AG04450 (cell line): ENCODE results near the gene DLX4. TPM values are rescaled to one million over a fixed set of nuclear protein-coding genes. Genes with fewer than 3 reads are reported as not detected.

Experiments
- CTCF ChIA-PET: fragments of 300-600, 350-600 bp; formaldehyde crosslinking; extraction: SDS; loops from one replicate; lab custom pipeline; 2022; ENCODE audit warnings: antibody characterized with exemption, inconsistent platforms; lab: Charles Lee
- POLR2A ChIA-PET: fragments of 350-600 bp; formaldehyde crosslinking; extraction: SDS; loops from one replicate; lab custom pipeline; 2021; ENCODE audit warnings: antibody characterized with exemption, inconsistent platforms; lab: Yijun Ruan, JAX
- DNase-seq: peaks from one replicate; pipeline ENCODE4 v3.0.0-alpha.2; 2011; ENCODE audit warnings: low read depth, low spot score
- H3K27ac ChIP-seq: one replicate; pipeline ENCODE4 v1.5.1; 2012; ENCODE audit warnings: low read depth, low read length, control low read depth
- H3K27me3 ChIP-seq: one replicate; pipeline ENCODE4 v1.6.0; 2012; ENCODE audit warnings: low read length; ENCODE audit not compliant: control insufficient read depth, insufficient read depth
- H3K4me3 ChIP-seq: 2 replicates; pipeline ENCODE4 v1.5.1; 2011; ENCODE audit warnings: mild to moderate bottlenecking, low read depth, low read length, control low read depth
- H3K9me3 ChIP-seq: 2 replicates; pipeline ENCODE4 v1.5.1; 2012; ENCODE audit warnings: low read length; ENCODE audit not compliant: control insufficient read depth, insufficient read depth
- polyA plus RNA-seq: library from polyadenylated mRNA; depleted of rRNA; stranded (reverse); fragments of >200 nt; gene quantifications from 2 replicates; pipeline ENCODE4 v1.2.3, GENCODE V29; 2011
- TF ChIP-seq, protein P1 (sequence below): IDR thresholded peaks from 2 replicates; pipeline ENCODE4 v1.5.1; 2011; ENCODE audit warnings: low read depth, low read length, control low read depth, inconsistent platforms

The DLX4 gene
- polyA plus RNA-seq, 1 experiment, result 0.15 TPM

GRCh38 chr17:49966767-49967166 is 2.2 kb upstream of the DLX4 start:
- CTCF ChIA-PET, result interaction anchor here (2.0 kb wide), 1 partner anchor 29 kb away, joined by 4 read pairs; no protein-coding TSS in a partner anchor
- no peak for DNase-seq
- peaks cover 97% of the 10 kb centered on the region for H3K27me3 ChIP-seq
- TF ChIP-seq, protein P1, sequence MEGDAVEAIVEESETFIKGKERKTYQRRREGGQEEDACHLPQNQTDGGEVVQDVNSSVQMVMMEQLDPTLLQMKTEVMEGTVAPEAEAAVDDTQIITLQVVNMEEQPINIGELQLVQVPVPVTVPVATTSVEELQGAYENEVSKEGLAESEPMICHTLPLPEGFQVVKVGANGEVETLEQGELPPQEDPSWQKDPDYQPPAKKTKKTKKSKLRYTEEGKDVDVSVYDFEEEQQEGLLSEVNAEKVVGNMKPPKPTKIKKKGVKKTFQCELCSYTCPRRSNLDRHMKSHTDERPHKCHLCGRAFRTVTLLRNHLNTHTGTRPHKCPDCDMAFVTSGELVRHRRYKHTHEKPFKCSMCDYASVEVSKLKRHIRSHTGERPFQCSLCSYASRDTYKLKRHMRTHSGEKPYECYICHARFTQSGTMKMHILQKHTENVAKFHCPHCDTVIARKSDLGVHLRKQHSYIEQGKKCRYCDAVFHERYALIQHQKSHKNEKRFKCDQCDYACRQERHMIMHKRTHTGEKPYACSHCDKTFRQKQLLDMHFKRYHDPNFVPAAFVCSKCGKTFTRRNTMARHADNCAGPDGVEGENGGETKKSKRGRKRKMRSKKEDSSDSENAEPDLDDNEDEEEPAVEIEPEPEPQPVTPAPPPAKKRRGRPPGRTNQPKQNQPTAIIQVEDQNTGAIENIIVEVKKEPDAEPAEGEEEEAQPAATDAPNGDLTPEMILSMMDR, result no peak
- no peak overlapping the region for H3K4me3 ChIP-seq
- POLR2A ChIA-PET, result no interaction called here
- no peak overlapping the region for H3K27ac ChIP-seq
- peaks cover 13% of the 10 kb centered on the region; the same call in 1 of the 2 replicates for H3K9me3 ChIP-seq

- CTCF ChIA-PET, result interaction anchor here (2.0 kb wide), 1 partner anchor 29 kb away, joined by 4 read pairs; no protein-coding TSS in a partner anchor
- peaks cover 13% of the 10 kb centered on the region; the same call in 1 of the 2 replicates for H3K9me3 ChIP-seq
- H3K4me3 ChIP-seq, result no peak overlapping the region
- no peak overlapping the region for H3K27ac ChIP-seq
- DNase-seq, result no peak
- POLR2A ChIA-PET, result no interaction called here
- TF ChIP-seq, protein P1, result no peak
- peaks cover 99% of the 10 kb centered on the region for H3K27me3 ChIP-seq
Measured at GRCh38 chr17:49967205-49967604, 1.8 kb upstream of the DLX4 start.

DNA sequence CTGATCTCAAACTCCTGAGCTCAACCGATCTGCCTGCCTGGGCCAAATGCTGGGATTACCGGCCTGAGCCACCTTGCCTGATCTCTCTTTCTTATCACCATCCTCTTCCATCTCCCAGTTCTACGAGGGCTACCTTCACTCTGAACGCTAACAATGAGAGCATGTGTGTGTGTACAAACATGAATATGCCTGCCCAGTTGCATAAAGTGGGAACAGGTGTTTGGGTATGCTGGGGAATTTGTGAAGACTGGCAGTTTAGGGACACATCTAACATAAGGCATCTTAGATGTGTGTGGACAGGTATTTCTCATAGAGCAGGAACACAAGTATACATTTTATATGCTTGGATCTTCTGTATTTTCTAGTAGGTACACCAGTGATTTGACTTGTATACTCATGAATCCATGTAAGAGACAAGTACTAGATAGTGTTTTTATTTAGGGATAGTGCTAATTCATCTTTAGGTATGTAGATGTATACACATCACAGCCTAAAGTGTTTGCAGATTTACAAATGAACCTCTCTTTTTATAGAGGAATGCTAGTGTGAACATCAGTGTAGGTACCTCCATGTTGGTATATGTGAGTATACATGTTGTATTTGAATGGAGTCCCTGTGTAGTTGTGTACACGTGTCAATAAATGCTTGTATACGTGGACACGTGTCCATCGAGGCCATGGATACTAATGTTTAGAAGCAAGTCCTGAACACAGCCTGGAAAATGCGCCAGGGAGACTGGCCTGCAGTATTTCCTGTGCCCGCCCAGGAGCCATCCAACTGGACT is 1.2 kb upstream of the DLX4 start:
- DNase-seq, result no peak
- ChIA-PET POLR2A (no interaction called here), CTCF (interaction anchor here (2.0 kb wide), 1 partner anchor 28 kb away, joined by 4 read pairs; no protein-coding TSS in a partner anchor)
- Histone ChIP-seq H3K9me3 (peaks cover 13% of the 10 kb centered on the region; the same call in 1 of the 2 replicates), H3K4me3 (peak overlapping the region; percentile 34; the same call in 1 of the 2 replicates), H3K27ac (no peak overlapping the region), H3K27me3 (peaks cover 99% of the 10 kb centered on the region)
- TF ChIP-seq, protein P1, result no peak

DNA sequence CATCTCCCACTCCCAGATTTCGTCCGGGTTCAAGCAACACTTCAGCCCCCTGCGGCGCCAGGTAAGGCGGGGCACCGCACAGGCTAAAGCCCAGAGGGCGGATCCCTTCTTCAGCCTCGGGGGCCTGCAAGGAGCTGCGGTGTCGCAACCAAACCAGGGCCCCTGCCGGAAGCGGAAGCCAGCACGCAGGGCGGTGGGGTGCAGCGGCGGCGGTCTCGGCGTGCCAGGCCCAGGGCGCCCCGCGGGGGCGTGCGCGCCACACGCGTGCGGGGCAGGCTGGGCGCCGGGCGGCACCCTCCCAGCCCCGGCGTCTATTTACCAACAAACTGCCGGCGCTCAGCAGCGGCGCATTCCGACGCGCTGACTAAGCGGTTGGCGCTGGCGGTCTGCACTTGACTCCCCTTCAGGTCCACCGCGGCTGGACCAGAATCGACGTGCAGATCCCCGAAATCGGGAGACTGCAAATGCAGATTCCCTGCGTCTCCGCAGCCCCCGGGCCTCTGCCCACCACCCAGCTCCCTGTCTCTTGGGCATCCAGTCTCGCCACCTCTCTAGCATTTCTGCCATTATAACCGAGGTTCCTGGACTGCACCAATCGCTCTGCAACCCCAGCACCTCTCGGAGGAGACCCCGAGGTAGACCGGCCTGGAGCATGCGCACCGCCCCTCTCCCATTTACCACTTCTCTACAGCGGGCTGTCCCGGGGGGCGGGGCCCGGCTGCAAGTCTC is 421 bp upstream of the DLX4 start:
- peak overlapping the region; percentile 44 for H3K4me3 ChIP-seq
- POLR2A ChIA-PET, result no interaction called here
- peaks cover 99% of the 10 kb centered on the region for H3K27me3 ChIP-seq

More for the DNA sequence above, 421 bp upstream of the DLX4 start:
- TF ChIP-seq, protein P1, result no peak
- no peak for DNase-seq
- H3K27ac ChIP-seq, result no peak overlapping the region
- peaks cover 13% of the 10 kb centered on the region; the same call in 1 of the 2 replicates for H3K9me3 ChIP-seq
- CTCF ChIA-PET, result no interaction called here
